GM23248 (cell line): ENCODE measurements around the gene PDZD7.

Source experiments
- EZH2 ChIP-seq: fragments of 200-600 bp; sonication (generic); IDR thresholded peaks from 2 replicates; pipeline ENCODE4 v1.6.1; 2018; ENCODE audit warnings: antibody characterized with exemption, mild to moderate bottlenecking; ENCODE audit not compliant: insufficient read depth, poor library complexity, severe bottlenecking
- EZH2phosphoT487 ChIP-seq: fragments of 200-600 bp; sonication (generic); IDR thresholded peaks from 2 replicates; pipeline ENCODE4 v1.6.1; 2018; ENCODE audit warnings: antibody characterized with exemption, moderate library complexity, mild to moderate bottlenecking, low read depth; ENCODE audit not compliant: insufficient read depth

GRCh38 chr10:101014966-101015581 lies 15.9 kb downstream of the PDZD7 start:
- no peak for TF ChIP-seq EZH2
- TF ChIP-seq EZH2phosphoT487, result no peak
